Tibial nerve (tissue), 4 donors: ENCODE results near the gene RTN3. TPM values are rescaled to one million over a fixed set of nuclear protein-coding genes. Genes with fewer than 3 reads are reported as not detected.
A peak's percentile ranks its signal among the peaks of the same experiment; 100 is the strongest.

Experiments
- DNase-seq, 2 donors: peaks; one replicate each; pipeline ENCODE4 v3.0.0-alpha.2; 2019; ENCODE audit warnings: low spot score in 2 of 2
- H3K27ac ChIP-seq, 4 donors: fragments of 200-600 bp; sonication (generic) in 3 of 4; one replicate each; pipeline ENCODE4 v1.5.1; 2017 to 2019; ENCODE audit warnings: mild to moderate bottlenecking in 1 of 4
- H3K27me3 ChIP-seq, 2 donors: fragments of 200-600 bp; sonication (generic) in 1 of 2; one replicate each; pipeline versions ENCODE4 v1.5.1 to v1.6.0; 2017 to 2019
- H3K36me3 ChIP-seq, 3 donors: fragments of 200-600 bp; sonication (generic); one replicate each; pipeline ENCODE4 v1.5.1; 2018 to 2019
- H3K4me1 ChIP-seq, 4 donors: fragments of 200-600 bp; sonication (generic) in 3 of 4; one replicate each; pipeline ENCODE4 v1.5.1; 2017 to 2019
- H3K4me3 ChIP-seq, 4 donors: fragments of 200-600 bp; sonication (generic) in 3 of 4; one replicate each; pipeline ENCODE4 v1.5.1; 2017 to 2019; ENCODE audit warnings: mild to moderate bottlenecking in 1 of 4, moderate library complexity in 1 of 4
- H3K9me3 ChIP-seq, 4 donors: fragments of 200-600 bp; sonication (generic) in 3 of 4; one replicate each; pipeline ENCODE4 v1.5.1; 2017 to 2019
- EP300 ChIP-seq, 2 donors: sonication (generic); formaldehyde crosslinking; IDR thresholded peaks; one replicate each; pipeline ENCODE4 v1.6.1; 2017; ENCODE audit warnings: antibody characterized with exemption in 2 of 2, mild to moderate bottlenecking in 1 of 2
- POLR2A ChIP-seq, 2 donors: fragments of 450-650 bp; IDR thresholded peaks; one replicate each; pipeline ENCODE4 v1.6.1; 2017; ENCODE audit warnings: antibody characterized with exemption in 2 of 2, mild to moderate bottlenecking in 2 of 2, moderate library complexity in 2 of 2
- WGBS, 2 donors: methylation state at CpG; one replicate each; pipeline ENCODE4 v1.1.5; 2018; 5-methylcytosine and 5-hydroxymethylcytosine counted together
- total RNA-seq, 4 donors: library from RNA; depleted of rRNA; stranded (reverse); fragments of >200 nt; gene quantifications; one replicate each; pipeline ENCODE4 v1.1.0, GENCODE V29; 2016
- TF ChIP-seq, protein P1 (sequence below), 5 experiments: fragments of 200-600 bp in 3 of 5; fragments of 450-650 bp in 2 of 5; sonication (generic) in 3 of 5; IDR thresholded peaks; one replicate each; pipeline ENCODE4 v1.5.1; 2016 to 2019; ENCODE audit warnings: antibody characterized with exemption in 5 of 5, mild to moderate bottlenecking in 3 of 5, moderate library complexity in 2 of 5

Gene RTN3
- total RNA-seq, 4 donors from 2014 or later, result 88.8 to 148 (median 116) TPM

DNA sequence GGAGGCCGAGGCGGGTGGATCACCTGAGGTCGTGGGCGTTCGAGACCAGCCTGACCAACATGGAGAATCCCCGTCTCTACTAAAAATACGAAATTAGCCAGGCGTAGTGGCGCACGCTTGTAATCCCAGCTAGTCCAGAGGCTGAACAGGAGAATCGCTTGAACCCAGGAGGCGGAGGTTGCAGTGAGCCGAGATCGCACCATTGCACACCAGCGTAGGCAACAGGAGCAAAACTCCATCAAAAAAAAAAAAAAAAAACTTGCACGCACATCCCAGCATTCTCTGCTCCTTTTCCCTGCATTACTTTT is 9.2 kb upstream of the RTN3 start:
- H3K36me3 ChIP-seq, result no peaks in the 10 kb centered on the region
- no peak for DNase-seq
- no peaks in the 10 kb centered on the region for H3K27me3 ChIP-seq
- TF ChIP-seq, protein P1, sequence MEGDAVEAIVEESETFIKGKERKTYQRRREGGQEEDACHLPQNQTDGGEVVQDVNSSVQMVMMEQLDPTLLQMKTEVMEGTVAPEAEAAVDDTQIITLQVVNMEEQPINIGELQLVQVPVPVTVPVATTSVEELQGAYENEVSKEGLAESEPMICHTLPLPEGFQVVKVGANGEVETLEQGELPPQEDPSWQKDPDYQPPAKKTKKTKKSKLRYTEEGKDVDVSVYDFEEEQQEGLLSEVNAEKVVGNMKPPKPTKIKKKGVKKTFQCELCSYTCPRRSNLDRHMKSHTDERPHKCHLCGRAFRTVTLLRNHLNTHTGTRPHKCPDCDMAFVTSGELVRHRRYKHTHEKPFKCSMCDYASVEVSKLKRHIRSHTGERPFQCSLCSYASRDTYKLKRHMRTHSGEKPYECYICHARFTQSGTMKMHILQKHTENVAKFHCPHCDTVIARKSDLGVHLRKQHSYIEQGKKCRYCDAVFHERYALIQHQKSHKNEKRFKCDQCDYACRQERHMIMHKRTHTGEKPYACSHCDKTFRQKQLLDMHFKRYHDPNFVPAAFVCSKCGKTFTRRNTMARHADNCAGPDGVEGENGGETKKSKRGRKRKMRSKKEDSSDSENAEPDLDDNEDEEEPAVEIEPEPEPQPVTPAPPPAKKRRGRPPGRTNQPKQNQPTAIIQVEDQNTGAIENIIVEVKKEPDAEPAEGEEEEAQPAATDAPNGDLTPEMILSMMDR (IDR thresholded peaks at IDR 0.05), result no peak
- TF ChIP-seq EP300 (IDR thresholded peaks at IDR 0.05), result no peak
- no peak for TF ChIP-seq POLR2A (IDR thresholded peaks at IDR 0.05)
- peak overlapping the region; percentile 95 to 99 (median 99) for H3K27ac ChIP-seq
- H3K4me3 ChIP-seq, result peak overlapping the region in 1 of 4 donors; percentile 63
- no peaks in the 10 kb centered on the region for H3K9me3 ChIP-seq
- WGBS, 2 donors, result 96 to 98% methylated on average over 16 of the region's 16 CpGs
- peaks cover 0 to 38% (median 27%) of the 10 kb centered on the region in 4 donors for H3K4me1 ChIP-seq

DNA sequence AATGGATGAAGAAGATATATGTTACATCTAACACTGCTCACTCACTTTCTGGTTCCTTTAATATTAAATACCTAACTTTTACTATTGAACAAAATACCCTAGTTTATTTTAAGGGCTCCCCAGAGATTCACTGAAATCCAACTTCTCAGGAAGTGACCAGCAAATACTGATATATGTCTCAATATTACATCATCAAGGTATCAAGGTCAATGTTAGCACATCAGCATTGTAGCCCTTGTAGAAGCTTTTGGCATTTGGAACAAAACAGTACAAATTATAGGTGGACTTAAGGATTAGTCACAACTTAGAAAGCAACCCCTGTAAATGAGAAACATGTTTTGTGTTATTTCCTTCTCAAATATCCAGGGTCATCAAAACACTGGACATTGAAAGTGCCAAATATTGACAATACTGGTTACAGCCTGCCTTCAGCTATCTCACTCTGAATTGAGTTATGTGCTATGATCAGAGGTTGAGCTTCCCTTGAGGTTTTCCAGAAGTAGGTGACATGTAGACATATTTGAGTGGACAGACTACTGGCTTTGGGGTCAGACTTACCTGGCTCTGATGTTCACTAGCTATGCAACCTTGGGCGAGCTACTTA is 8.3 kb upstream of the RTN3 start:
- 85 to 88% methylated on average over 1 of the region's 1 CpG for WGBS, 2 donors
- no peaks in the 10 kb centered on the region for H3K27me3 ChIP-seq
- no peak overlapping the region for H3K4me3 ChIP-seq
- TF ChIP-seq, protein P1 (IDR thresholded peaks at IDR 0.05), result no peak
- TF ChIP-seq POLR2A (IDR thresholded peaks at IDR 0.05) (no peak), EP300 (IDR thresholded peaks at IDR 0.05) (no peak)
- DNase-seq, result no peak
- H3K4me1 ChIP-seq, result peaks cover 0 to 28% (median 20%) of the 10 kb centered on the region in 4 donors
- H3K36me3 ChIP-seq, result no peaks in the 10 kb centered on the region
- H3K27ac ChIP-seq, result no peak overlapping the region
- no peaks in the 10 kb centered on the region for H3K9me3 ChIP-seq

DNA sequence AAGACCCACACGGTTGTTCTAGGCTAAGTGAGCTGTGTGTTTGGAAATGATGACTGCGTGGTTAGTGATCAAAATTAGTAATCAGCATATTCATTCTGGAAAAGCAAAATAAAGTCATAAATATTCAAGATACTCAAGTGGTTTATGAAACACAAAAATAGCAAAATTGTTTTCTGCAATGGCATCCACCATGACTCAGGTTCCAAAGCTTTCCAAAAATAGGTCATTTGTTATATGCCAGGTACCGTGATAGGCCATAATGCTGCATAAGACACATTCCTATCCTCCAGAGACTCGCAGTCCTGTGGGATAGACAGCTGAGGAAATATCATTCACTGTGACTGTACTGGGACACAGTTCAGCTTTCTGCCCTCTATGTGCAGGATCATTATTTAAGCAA is 7.7 kb upstream of the RTN3 start:
- WGBS, 2 donors, result 53 to 63% methylated on average over 4 of the region's 4 CpGs
- TF ChIP-seq, protein P1 (IDR thresholded peaks at IDR 0.05), result no peak
- TF ChIP-seq EP300 (IDR thresholded peaks at IDR 0.05) (no peak), POLR2A (IDR thresholded peaks at IDR 0.05) (no peak)
- Histone ChIP-seq H3K36me3 (no peaks in the 10 kb centered on the region), H3K27ac (no peak overlapping the region), H3K4me3 (no peak overlapping the region), H3K9me3 (no peaks in the 10 kb centered on the region), H3K4me1 (peaks cover 0 to 23% (median 17%) of the 10 kb centered on the region in 4 donors), H3K27me3 (no peaks in the 10 kb centered on the region)
- DNase-seq, result no peak

DNA sequence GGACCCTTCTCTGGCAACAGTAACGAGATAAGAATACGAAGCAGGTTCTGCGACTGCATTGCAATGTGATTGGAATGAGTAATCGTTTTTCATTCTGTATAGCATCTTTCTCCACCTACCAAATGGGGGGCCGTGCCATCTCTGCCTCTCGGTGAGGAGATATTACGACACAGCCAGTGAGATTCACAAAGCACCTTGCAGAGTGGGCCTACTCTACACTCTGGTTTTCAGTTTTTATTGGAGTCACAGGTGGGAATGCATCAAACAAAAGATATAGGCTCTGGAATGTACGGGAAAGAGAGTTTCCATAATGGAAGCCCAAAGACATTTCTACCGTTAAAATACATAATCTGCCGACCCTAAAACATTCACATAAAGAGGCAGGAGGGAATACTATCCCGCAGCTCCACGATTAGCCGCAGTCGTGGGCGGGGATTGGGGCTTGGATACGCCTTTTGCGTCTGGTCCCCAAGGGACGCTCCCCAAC is 423 bp upstream of the RTN3 start:
- TF ChIP-seq, protein P1 (IDR thresholded peaks at IDR 0.05), result no peak
- TF ChIP-seq POLR2A (IDR thresholded peaks at IDR 0.05) (no peak), EP300 (IDR thresholded peaks at IDR 0.05) (no peak)
- H3K9me3 ChIP-seq, result no peaks in the 10 kb centered on the region
- no peaks in the 10 kb centered on the region for H3K27me3 ChIP-seq
- peaks cover 0 to 40% (median 18%) of the 10 kb centered on the region in 4 donors for H3K4me1 ChIP-seq
- no peak for DNase-seq
- peak overlapping the region; percentile 75 to 97 (median 94) for H3K27ac ChIP-seq
- peak overlapping the region; percentile 56 to 99 (median 92) for H3K4me3 ChIP-seq
- no peaks in the 10 kb centered on the region for H3K36me3 ChIP-seq
- 7% methylated on average over 18 of the region's 18 CpGs for WGBS, 2 donors

DNA sequence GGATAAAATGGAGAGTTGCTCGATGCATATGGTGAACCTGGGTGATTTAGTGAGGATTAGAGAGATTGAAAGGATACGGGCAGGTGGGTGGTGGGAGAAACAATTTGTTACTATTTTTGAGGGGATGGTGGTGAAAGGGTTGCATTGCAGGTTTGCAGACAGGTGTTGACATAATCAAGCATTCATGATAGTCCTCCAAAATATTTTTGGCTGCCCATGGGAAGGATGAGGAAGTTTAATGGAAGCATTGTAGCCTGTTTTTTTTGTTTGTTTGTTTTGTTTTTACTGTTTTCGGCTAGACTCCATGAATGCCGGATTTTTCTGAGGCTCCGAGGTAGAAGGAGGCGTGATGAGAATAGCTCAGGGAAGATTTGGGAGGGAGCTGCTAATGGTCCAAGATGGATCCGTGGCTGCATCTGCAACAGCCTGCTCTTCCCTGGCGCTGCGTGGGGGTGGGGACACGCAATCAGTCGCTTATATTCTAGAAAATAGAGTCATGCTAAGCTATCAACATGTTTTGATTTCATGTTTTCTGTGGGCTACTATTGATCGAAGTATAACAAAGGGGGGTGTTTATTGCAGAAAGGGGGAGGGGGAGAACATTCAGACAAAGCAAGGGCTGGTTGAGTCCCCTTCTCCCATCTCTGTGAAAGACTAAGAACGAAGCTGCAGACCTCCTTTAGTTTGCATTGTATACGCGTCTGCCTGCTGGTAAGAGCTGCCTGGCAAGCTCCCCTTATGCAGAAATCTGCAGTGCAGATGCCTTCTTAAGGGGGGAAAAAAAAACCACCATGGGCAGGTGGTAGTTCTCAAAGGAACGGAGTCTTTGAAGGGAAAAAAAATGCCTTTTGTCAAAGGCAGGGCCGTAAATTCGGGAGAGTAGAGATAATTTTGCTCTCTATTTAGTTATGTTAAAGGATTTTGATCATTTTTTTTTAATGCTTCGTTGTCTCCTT is 1.0 kb downstream of the RTN3 start:
- TF ChIP-seq, protein P1 (IDR thresholded peaks at IDR 0.05), result no peak
- TF ChIP-seq POLR2A (IDR thresholded peaks at IDR 0.05), result no peak
- TF ChIP-seq EP300 (IDR thresholded peaks at IDR 0.05), result no peak
- peak overlapping the region in 3 of 4 donors; percentile 92 to 97 (median 97) for H3K27ac ChIP-seq
- peaks cover 0 to 49% (median 22%) of the 10 kb centered on the region in 4 donors for H3K4me1 ChIP-seq
- peak in 1 of 2 donors; percentile 33 for DNase-seq
- no peaks in the 10 kb centered on the region for H3K36me3 ChIP-seq
- H3K27me3 ChIP-seq, result no peaks in the 10 kb centered on the region
- WGBS, 2 donors, result 4 to 6% methylated on average over 19 of the region's 19 CpGs
- peak overlapping the region; percentile 56 to 99 (median 92) for H3K4me3 ChIP-seq
- no peaks in the 10 kb centered on the region for H3K9me3 ChIP-seq
